Body of pancreas (tissue), 4 donors: ENCODE results near the gene GLIS1.

Experiments
- CTCF ChIP-seq, 7 experiments: fragments of 450-650 bp in 4 of 7; fragments of 200-600 bp in 3 of 7; sonication (generic) in 3 of 7; IDR thresholded peaks; one replicate each; pipeline ENCODE4 v1.5.1; 2016 to 2019; ENCODE audit warnings: antibody characterized with exemption in 7 of 7
- POLR2A ChIP-seq, 3 donors: fragments of 450-650 bp; IDR thresholded peaks; one replicate each; pipeline ENCODE4 v1.6.1; 2016; ENCODE audit warnings: antibody characterized with exemption in 3 of 3, mild to moderate bottlenecking in 2 of 3

DNA sequence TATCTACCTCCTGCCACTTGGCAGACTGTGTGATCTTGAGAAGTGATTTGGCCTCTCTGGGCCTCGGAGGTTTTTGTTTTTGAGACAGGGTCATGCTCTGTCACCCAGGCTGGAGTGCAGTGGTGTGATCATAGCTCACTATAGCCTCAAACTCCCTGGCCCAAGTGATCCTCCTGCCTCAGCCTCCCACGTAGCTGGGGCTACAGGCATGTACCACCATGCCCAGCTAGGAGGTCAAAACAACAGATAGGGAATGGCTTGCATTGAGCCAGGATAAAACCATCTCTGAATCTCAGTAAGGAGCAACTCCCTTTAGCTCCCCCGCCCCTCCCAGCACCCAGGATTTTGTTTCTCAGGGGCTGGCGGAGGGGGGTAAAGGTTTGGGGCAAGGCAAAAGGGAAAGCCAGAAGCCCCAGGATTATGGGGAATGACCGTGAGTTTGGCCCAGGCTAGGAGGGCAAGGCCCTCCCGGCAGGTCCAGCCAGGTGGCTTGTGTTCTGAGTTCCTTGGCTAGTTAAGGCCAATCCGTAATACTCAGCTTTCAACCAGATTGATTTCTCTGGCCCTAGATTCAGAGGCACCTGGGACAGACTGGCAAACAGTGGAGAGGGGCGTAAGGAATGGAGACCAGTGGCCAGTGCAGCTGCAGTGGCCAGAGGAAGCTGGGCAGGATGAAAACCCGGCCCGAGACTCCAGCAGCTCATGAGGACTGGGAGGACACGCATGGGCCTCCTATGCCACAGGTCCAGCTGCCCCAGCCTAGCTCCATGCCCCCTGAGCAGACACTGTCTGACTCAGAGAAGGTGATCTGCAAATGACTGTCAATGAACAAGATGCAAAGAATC, 149.7 kb downstream of the GLIS1 start:
- TF ChIP-seq CTCF (IDR thresholded peaks at IDR 0.05) (no peak), POLR2A (IDR thresholded peaks at IDR 0.05) (no peak)
